G401.6 (cell line): ENCODE data around the gene SLC25A17.
"Not testable (repeated sequence)": the region's sequence is repeated elsewhere in the genome, so short reads cannot be mapped to it uniquely, and the experiment has no call there.

Experiments used
- FAIRE-seq: peaks from 2 replicates; lab custom pipeline; 2012; peaks lifted over from hg19 to GRCh38; lab: Jason Lieb, UNC

Gene SLC25A17

DNA sequence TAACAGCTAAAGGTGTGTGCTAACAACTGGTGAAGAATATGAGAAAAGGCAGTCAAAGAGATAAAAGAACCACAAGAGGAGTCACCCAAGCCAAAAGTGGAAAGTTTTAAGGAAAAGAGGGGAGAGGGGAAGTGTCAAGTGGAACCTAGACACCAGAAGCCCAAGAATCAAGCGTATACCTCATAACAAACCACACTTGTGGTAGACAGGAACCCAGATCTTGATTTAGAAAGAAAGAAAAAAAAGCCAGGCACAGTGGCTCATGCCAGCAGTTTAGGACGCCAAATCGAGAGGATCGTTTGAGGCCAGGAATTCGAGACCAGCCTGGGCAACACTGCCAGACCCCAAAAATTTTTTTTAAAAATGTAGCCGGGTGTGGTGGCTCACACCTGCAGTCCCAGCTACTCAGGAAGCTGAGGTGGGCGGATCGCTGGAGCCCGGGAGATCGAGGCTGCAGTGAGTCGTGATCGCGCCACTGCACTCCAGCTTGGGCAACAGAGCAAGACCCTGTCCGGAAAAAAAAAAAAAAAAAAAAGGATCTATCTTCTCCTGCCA lies 877 bp downstream of the SLC25A17 start:
- FAIRE-seq = no peak

DNA sequence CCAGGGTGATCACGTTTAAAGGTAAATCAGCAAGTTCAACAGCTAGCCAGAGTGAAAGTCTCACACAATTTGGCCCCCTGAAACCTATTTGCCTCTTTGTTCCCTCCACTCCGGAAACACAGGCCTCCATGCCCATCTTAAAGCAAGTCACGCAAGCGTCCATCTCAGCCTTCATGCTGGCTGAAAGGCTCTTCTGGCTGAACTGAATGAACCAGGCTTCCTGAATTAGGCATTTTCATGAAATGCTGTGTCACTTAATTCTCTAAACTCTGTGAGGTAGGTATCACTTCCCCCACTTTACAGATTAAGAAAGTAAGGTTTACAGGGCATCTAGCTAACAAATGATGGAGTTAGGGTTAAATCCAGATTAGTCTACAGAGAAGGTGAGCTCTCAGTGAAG lies 1.4 kb downstream of the SLC25A17 start:
- no peak for FAIRE-seq

DNA sequence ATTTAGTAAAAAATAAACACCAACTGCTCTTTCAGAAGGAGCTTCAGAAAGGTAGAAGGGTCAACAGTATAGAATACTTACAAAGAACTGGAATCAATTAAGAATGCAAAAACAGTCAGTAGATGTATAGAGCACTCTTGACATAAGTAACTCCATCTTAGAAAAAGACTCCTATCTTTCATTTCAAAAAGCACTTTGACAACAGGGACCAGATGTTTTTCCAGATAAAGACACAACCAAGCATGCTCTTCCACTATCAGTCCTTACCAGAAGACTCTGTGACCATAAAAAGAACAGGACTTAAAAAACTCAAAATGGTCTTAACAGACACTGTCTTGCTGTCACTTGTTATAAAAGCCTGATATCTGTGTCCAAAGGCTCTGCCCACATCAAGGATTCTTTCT lies 5.2 kb downstream of the SLC25A17 start:
- FAIRE-seq = no peak

DNA sequence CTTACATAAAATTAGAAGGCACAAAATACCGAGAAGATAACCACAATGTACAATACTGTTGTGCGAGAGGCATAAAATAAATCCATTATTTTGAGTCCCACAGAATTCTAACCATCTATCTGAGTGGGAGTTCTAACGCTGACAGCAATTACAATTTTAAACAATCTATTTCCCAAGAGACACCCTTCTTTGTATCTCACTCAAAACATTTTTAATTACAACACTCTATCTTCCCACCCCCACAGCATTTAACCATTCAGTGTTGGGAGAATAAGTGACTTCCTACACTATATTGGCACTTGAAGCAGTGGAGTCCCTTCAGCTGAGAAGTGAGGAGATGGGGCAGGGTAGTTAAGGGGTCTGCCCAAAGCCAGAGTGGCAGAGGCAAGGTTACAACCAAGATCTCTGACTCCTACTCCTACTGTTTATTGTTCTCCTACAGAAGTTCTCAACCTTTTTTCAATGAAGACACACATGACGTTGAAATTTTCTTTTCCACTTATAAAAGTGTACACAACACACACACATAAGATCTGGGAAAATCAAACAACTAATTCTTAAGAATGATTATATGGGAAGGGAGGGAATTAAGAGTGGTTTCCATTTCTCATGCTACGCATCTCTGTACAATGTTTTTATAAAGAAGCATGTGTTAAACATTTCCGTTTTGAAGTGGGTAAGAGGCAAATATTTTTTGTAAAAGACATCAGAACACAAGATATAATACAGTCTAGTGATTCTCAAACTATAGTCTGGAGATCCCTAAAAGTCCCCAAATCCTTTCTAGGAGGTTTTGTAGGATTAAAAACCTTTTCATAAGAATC lies 10.9 kb downstream of the SLC25A17 start:
- no peak for FAIRE-seq

DNA sequence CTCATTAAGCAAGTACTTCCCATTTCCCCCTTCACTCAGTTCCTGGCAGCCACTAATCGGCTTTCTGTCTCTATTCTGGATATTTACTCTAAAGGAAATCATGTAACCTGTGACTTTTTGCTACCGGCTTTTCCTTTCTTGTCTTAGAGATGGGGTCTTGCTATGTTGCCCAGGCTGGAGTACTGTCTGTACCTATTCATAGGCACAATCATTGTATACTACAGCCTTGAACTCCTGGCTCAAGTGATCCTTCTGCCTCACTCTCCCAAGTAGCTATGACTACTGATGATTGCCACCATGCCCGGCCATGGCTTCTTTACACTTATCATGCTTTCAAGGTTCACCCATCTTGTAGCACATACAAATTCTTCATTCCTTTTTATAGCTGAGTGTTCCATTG lies 12.4 kb downstream of the SLC25A17 start:
- FAIRE-seq = no peak

DNA sequence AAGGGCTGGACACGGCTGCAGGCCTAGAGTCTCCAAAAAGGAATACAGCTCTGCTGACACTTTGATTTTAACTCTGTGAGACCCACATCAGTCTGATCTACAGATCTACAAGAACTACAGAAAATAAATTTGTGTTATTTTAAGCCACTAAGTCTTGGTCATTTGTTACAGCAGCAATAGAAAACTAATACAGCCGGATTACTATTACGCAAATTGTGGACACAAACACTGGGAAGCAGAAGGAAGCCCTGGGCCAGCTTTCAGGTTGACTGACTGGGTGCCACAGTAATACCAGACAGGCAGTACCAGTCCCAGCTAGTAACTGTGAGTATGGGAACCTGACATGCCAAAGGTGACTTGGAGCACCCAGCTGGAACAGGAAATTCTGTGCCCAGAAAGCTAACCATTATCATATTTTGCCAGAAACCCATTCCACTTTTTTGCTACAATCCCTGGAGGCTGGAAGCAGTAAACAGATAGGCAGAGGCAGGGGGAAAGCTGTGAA lies 13.4 kb downstream of the SLC25A17 start:
- no peak for FAIRE-seq

DNA sequence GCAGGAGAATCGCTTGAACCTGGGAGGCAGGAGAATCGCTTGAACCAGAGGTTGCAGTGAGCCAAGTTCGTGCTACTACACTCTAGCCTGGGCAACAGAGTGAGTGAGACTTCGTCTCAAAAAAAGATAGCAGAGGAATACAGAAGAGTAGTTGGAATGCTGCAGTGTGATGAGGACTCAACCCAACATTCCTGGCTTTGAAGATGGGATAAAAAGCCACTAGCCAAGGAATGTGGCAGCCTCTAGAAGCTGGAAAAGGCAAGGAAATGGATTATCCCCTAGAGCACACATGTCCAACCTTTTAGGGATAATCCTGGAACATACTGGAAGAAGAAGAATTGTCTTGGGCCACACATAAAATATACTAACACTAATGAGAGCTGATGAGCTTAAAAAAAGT lies 13.9 kb downstream of the SLC25A17 start:
- no peak for FAIRE-seq

DNA sequence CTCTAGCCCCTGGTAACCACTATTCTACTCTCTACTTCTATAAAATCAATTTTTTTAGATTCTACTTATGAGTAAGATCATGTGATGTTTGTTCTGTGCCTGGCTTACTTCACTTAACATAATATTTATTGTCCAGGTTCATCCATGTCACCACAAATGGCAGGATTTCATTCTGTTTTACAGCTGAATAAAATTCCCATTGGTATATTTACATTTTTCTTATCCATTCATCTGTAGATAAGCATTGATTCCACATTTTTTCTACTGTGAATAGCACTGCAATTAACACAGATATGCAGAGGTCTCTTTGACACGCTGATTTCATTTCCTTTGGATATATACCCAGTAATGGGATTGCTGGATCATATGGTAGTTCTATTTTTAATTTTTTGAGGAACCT lies 15.8 kb downstream of the SLC25A17 start:
- no peak for FAIRE-seq

DNA sequence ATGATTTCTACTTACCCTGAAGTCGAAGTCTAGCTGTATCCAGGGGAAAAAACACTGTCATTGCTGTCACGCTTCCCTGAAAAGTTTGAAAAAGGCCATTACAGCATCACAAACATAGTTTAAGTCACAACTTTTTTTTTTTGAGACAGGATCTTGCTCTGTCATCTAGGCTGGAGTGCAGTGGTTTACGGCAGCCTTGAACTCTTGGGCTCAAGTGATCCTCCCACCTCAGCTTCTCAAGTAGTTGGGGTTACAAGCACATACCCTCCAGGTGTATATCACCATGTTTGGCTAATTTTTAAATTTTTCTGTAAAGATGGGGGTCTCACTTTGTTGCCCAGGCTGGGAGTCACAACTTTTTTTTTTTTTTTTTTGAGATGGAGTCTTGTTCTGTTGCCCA lies 20.1 kb downstream of the SLC25A17 start:
- no peak for FAIRE-seq

DNA sequence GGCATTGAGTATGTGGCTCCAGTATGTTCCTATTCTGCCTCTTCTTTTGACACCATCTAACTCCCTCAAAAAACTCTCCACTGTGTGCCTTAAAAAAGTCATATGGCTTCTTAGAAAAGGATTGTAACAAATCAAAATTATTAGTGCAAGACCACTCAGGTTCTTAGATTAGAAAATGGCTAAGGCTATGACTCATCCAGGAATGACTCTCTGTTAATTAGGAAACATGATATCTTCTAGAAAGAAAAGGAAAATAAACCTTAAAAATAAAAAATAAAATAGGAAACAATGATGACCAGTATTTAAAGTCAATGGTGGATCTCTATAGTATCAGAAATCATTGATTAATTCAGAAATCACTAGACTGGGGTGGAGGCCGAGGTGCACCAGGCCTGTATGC lies 21.7 kb downstream of the SLC25A17 start:
- FAIRE-seq = no peak

DNA sequence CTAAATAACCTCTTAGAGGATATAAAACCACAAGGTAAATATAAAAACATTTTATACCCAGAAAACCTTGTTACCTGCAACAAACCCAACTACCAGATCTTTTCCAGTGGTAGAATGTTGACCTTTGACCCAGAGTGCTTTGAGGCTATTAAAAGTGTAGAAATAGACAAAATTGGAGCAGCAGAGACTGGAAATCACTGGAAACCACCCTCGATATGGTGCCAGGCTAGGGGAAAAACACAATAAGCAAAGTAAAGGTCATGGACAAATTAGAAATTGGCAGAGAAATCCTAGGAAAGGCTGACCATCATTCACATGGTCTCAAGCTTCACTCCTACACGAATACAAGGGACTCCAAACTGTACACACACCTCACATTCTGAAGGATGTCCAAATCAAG lies 26.7 kb downstream of the SLC25A17 start:
- no peak for FAIRE-seq

DNA sequence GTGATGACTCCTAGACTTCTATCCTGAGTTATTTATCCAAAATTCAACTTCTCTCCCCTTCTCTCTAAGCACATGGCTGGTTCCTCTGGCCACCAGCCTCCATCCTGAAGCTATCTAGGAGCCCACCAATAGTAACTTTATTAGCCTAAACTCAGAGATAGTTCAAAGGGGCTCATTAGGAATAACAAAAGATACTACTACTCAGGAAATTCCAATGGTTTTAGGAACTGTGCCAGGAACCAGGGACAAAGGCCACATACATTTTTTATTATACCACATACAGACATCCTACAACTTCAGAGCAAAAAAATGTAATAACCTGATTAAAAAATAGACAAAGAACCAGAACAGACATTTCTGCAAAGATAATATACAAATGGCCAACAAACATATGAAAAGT lies 27.9 kb downstream of the SLC25A17 start:
- no peak for FAIRE-seq

DNA sequence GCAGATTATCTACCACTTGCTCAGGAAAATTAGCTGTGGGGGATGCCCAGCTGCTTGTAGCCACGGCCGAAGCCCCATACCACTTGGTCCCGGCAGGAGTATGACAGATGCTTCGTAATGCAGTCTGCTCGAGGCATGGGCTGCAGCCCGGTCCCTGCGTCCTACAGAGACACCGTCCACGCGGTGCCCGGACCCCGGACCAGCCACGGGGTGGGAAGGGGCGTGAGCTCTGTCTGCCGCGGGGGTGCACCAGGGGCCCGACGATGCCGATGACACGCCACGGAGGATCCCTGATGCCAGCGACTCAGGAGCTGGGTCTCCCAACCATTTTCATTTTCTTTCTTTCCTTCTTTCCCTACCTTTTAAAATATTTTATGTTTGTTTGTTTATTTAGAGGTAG lies 30.0 kb downstream of the SLC25A17 start:
- FAIRE-seq = no peak

DNA sequence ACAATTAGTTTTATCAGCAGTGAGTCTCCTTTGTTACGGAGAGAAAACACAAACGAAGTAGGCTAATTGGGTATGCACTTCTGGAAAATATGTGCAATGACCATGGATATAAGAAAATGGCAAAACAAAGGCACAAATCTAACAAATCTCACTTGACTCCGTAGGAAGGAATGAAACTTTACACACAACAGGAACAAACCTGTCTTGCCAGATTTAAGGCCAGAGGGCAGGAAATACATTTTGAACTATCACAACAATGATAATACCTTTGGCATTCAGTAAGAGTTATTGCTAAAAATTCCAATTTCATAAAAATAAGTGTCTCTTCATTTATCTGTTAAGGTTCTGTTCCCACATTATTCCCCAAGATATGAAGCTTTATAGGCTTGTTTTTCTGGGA lies 36.6 kb downstream of the SLC25A17 start:
- no peak for FAIRE-seq

DNA sequence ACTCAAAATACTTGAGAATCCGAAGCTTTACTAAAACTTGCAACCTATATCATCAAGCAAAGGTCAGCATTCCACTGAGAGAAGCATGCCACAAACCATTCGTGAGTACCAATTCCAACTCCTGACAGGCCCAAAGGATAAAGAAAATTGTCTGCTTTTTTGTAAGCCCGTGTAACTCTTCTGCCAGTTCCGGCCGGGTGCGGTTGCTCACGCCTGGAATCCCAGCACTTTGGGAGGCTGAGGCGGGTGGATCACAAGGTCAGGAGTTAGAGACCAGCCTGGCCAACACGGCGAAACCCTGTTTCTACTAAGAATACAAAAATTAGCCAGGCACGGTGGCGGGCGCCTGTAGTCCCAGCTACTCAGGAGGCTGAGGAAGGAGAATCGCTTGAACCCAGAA lies 37.4 kb downstream of the SLC25A17 start:
- FAIRE-seq = not testable (repeated sequence)

DNA sequence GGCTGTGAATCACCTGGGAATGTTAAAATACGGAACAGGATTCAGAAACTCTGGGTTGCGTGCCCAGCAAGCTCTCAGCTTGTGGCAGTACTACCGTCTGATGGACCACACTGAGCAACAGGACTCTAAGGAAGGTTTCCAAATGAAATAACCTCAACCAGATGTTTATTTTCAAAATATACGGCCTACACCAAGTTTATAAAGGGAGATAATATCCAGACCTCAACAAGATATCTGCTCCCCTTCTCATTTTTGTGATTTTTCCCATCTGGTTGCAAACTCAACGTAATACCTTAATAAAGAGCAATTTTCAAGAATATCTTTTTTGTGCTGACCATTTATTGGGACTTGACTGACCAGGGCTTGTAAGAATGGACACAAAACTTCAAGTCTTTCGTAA lies 49.4 kb downstream of the SLC25A17 start:
- no peak for FAIRE-seq

DNA sequence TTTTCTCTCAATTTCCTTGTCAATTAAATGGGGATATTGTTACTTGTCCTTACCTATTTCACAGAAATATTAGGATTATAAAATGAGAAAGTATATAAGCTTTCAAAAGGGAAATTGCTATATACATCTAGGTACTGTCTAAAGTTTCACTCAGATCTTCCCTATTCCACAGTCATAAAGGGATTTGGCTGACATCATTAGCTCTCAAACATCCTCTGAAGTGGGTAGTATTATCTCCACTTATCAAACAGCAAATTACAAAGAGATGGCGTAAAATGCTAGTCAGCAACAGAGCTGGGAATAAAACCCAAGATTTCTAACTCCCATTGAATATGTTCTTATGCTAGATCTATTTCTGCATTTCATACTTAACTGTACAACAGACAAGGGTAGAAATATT lies 50.9 kb downstream of the SLC25A17 start:
- FAIRE-seq = no peak

DNA sequence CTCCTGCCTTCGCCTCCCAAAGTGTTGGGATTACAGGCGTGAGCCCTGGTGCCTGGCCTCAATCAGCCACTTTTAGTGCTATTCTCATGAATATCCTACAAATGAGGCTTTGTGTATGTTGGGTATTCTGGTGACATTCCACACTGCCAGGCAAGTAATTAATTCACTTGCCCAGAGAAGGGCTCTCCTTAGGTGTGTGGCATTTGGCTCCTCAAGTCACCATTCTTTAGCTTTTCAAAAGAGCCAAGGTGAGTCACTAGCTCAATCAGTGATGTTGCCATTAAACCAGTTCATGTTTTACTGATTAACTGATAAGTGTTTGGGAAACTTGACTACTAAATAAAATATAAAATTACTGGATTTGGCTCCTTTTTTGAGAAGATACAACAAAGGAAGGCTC lies 52.2 kb downstream of the SLC25A17 start:
- no peak for FAIRE-seq

DNA sequence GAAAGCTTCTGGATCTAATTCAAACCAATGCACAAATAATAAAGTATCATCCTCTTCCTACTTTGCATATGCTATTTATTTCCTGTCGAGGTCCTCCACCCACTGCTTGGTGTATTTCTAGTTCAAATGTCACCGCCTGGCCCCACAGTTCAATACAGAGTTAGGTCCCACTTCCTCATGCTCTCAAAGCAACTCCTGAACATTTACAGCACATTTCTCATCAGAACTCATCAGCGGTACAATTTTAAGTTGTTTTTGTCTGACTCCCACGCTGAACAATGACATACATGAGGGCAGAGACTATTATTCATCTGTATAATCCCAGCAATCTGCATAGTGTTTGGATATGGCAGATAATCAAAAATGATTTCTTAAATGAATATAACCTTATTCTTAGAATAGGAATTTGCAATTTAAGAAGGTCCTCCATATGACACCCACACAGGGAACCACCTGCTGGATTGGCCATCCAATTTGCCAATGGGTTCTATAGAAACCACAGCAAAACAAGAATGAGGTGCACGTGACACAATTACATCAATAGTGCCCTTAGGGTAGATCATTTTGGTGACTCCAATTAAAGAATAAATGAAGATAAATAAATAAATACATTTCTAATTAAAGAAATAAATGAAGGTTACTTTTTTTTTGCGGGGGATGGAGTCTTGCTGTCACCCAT lies 54.2 kb downstream of the SLC25A17 start:
- FAIRE-seq = no peak

DNA sequence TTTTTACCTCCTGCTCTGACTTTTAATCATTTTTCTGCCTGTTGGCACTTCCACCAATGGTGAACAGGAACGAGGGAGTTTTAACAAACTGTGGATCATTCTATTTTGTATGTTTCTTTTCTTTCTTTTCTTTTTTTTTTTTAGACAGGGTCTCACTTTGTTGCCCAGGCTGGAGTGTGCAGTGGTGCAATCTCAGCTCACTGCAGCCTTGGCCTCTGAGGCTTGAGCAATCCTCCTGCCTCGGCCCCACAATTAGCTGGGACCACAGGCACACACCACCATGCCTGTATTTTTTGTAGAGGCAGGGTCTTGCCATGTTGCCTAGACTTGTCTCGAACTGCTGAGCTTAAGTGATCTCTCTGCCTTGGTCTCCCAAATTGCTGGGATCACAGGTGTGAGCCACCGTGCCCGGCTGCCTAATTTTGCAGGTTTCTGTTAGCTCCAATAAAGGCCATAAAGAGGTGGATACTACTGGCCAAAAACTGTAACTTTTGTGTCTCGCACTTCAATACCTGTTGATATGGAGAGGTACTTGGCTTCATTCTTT lies 59.8 kb downstream of the SLC25A17 start:
- FAIRE-seq = no peak

DNA sequence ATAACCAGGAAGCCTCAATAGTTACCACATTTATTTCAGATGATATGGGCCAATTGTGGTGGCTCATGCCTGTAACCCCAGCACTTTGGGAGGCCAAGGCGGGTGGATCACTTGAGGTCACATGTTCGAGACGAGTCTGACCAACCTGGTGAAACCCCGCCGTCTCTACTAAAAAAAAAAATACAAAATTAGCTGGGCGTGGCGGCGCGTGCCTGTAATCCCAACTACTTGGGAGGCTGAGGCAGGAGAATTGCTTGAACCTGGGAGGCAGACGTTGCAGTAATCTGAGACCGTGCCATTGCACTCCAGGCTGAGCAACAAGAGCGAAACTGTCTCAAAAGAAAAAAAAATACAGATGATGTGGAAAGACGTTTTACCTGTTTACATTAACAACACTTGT lies 60.3 kb downstream of the SLC25A17 start:
- not testable (repeated sequence) for FAIRE-seq

DNA sequence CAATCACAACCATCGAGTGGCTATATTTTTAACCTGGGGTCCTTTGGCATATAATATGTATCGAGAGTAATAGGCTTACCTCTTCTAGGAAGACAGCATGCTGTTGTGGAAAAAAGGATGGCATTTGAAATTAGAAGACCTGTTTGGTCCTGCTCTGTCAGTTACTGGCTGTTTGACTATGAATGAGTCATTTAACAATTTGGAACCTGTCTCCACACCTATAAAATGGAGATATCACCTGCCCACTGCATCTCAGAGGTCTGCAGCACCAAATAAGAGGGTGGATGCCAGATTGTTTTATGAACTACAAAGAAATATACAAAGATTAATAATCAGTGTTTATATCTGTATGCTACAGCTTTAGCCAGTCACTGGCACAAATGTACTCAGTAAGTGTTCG lies 60.8 kb downstream of the SLC25A17 start:
- FAIRE-seq = no peak

DNA sequence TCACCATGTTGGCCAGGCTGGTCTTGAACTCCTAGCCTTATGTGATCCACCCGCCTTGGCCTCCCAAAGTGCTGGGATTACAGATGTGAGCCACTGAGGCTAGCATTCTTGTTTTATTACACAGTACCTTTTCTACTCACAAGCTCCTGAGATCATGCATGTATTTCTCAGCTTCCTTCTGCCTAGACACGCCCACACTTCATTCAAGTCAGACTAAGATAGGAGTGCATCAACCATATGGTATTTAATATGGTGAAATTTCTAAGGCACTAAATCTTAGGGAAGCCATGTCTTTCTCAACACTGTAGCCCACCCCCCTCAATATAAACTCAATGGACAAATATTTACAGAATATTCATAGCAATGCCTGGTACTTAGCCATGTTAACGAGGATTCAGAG lies 62.1 kb downstream of the SLC25A17 start:
- no peak for FAIRE-seq
